Muscle layer of duodenum (tissue), 2 donors: ENCODE data around the gene SLC36A4.

Experiments
- H3K27ac ChIP-seq: one replicate; pipeline ENCODE4 v1.7.0; 2013; ENCODE audit warnings: mild to moderate bottlenecking, low read length
- H3K27me3 ChIP-seq: one replicate; pipeline ENCODE4 v1.7.0; 2013; ENCODE audit warnings: low read depth, mild to moderate bottlenecking, control low read depth, low read length
- H3K36me3 ChIP-seq, 2 donors: one replicate each; pipeline ENCODE4 v1.7.0; 2013; ENCODE audit warnings: low read length in 2 of 2, control low read depth in 1 of 2, mild to moderate bottlenecking in 1 of 2; ENCODE audit not compliant: insufficient read depth in 2 of 2, control insufficient read depth in 1 of 2
- H3K4me1 ChIP-seq, 2 donors: one replicate each; pipeline ENCODE4 v1.7.0; 2013; ENCODE audit warnings: low read length in 2 of 2, mild to moderate bottlenecking in 2 of 2, control low read depth in 1 of 2, moderate library complexity in 1 of 2; ENCODE audit not compliant: insufficient read depth in 2 of 2, control insufficient read depth in 1 of 2
- H3K4me3 ChIP-seq, 2 donors: one replicate each; pipeline ENCODE4 v1.7.0; 2013; ENCODE audit warnings: low read length in 2 of 2, low read depth in 1 of 2, mild to moderate bottlenecking in 1 of 2
- H3K9me3 ChIP-seq, 2 donors: one replicate each; pipeline ENCODE4 v1.7.0; 2013; ENCODE audit warnings: low read length in 2 of 2, control low read depth in 1 of 2, mild to moderate bottlenecking in 1 of 2; ENCODE audit not compliant: control insufficient read depth in 1 of 2
- donor health status: healthy.

Gene SLC36A4

GRCh38 chr11:93219440-93219839, 21.6 kb upstream of the SLC36A4 start:
- Histone ChIP-seq H3K9me3 (no peaks in the 10 kb centered on the region), H3K36me3 (no peaks in the 10 kb centered on the region), H3K4me3 (no peak overlapping the region), H3K27me3 (no peaks in the 10 kb centered on the region), H3K27ac (no peak overlapping the region), H3K4me1 (no peaks in the 10 kb centered on the region)

- no peak overlapping the region for H3K4me3 ChIP-seq
- H3K27me3 ChIP-seq, result no peaks in the 10 kb centered on the region
- no peaks in the 10 kb centered on the region for H3K9me3 ChIP-seq
- H3K4me1 ChIP-seq, result no peaks in the 10 kb centered on the region
- no peak overlapping the region for H3K27ac ChIP-seq
- H3K36me3 ChIP-seq, result no peaks in the 10 kb centered on the region
Observed at GRCh38 chr11:93216511-93217101, 18.8 kb upstream of the SLC36A4 start.

- no peak overlapping the region for H3K4me3 ChIP-seq
- no peaks in the 10 kb centered on the region for H3K4me1 ChIP-seq
- H3K36me3 ChIP-seq, result no peaks in the 10 kb centered on the region
- no peak overlapping the region for H3K27ac ChIP-seq
- H3K9me3 ChIP-seq, result peaks cover 4 to 5% of the 10 kb centered on the region in 2 donors
- no peaks in the 10 kb centered on the region for H3K27me3 ChIP-seq
Observed at GRCh38 chr11:93213622-93214021, 15.8 kb upstream of the SLC36A4 start.

GRCh38 chr11:93212094-93212493, 14.3 kb upstream of the SLC36A4 start:
- H3K4me1 ChIP-seq, result no peaks in the 10 kb centered on the region
- H3K4me3 ChIP-seq, result no peak overlapping the region
- no peak overlapping the region for H3K27ac ChIP-seq
- H3K36me3 ChIP-seq, result no peaks in the 10 kb centered on the region
- no peaks in the 10 kb centered on the region for H3K27me3 ChIP-seq
- H3K9me3 ChIP-seq, result peaks cover 5 to 10% of the 10 kb centered on the region in 2 donors

GRCh38 chr11:93209466-93209865, 11.7 kb upstream of the SLC36A4 start:
- Histone ChIP-seq H3K4me1 (no peaks in the 10 kb centered on the region), H3K36me3 (no peaks in the 10 kb centered on the region), H3K27me3 (no peaks in the 10 kb centered on the region), H3K4me3 (no peak overlapping the region), H3K27ac (no peak overlapping the region), H3K9me3 (peaks cover 5 to 10% of the 10 kb centered on the region in 2 donors)

- Histone ChIP-seq H3K27ac (no peak overlapping the region), H3K27me3 (no peaks in the 10 kb centered on the region), H3K36me3 (no peaks in the 10 kb centered on the region), H3K9me3 (peaks cover 5 to 10% of the 10 kb centered on the region in 2 donors), H3K4me3 (no peak overlapping the region), H3K4me1 (no peaks in the 10 kb centered on the region)
Observed at GRCh38 chr11:93208663-93209270, 11.0 kb upstream of the SLC36A4 start.

GRCh38 chr11:93199616-93200015, 1.8 kb upstream of the SLC36A4 start:
- no peak overlapping the region for H3K27ac ChIP-seq
- no peaks in the 10 kb centered on the region for H3K27me3 ChIP-seq
- no peaks in the 10 kb centered on the region for H3K36me3 ChIP-seq
- H3K4me3 ChIP-seq, result no peak overlapping the region
- no peaks in the 10 kb centered on the region for H3K9me3 ChIP-seq
- no peaks in the 10 kb centered on the region for H3K4me1 ChIP-seq

GRCh38 chr11:93198215-93198845, 539 bp upstream of the SLC36A4 start:
- Histone ChIP-seq H3K9me3 (no peaks in the 10 kb centered on the region), H3K27me3 (no peaks in the 10 kb centered on the region), H3K27ac (peak overlapping the region; percentile 88), H3K36me3 (no peaks in the 10 kb centered on the region), H3K4me3 (peak overlapping the region; percentile 77 to 90), H3K4me1 (no peaks in the 10 kb centered on the region)

GRCh38 chr11:93196816-93197379, 893 bp downstream of the SLC36A4 start:
- Histone ChIP-seq H3K9me3 (no peaks in the 10 kb centered on the region), H3K4me3 (peak overlapping the region; percentile 77 to 90), H3K27me3 (no peaks in the 10 kb centered on the region), H3K36me3 (no peaks in the 10 kb centered on the region), H3K4me1 (no peaks in the 10 kb centered on the region), H3K27ac (peak overlapping the region; percentile 88)

- H3K27ac ChIP-seq, result no peak overlapping the region
- H3K36me3 ChIP-seq, result no peaks in the 10 kb centered on the region
- no peaks in the 10 kb centered on the region for H3K27me3 ChIP-seq
- H3K4me3 ChIP-seq, result no peak overlapping the region
- H3K9me3 ChIP-seq, result no peaks in the 10 kb centered on the region
- H3K4me1 ChIP-seq, result no peaks in the 10 kb centered on the region
Observed at GRCh38 chr11:93194673-93195291, 3.0 kb downstream of the SLC36A4 start.

- Histone ChIP-seq H3K4me1 (no peaks in the 10 kb centered on the region), H3K27me3 (no peaks in the 10 kb centered on the region), H3K36me3 (no peaks in the 10 kb centered on the region), H3K27ac (no peak overlapping the region), H3K4me3 (no peak overlapping the region), H3K9me3 (no peaks in the 10 kb centered on the region)
Observed at GRCh38 chr11:93193731-93194130, 4.1 kb downstream of the SLC36A4 start.
